Fibroblast of upper back skin (primary cell): ENCODE results near the gene CELSR2.

Experiments used
- DNase-seq: peaks from one replicate; pipeline ENCODE4 v3.0.0-alpha.2; 2013

CELSR2 gene

GRCh38 chr1:109266965-109267364 lies 17.6 kb downstream of the CELSR2 start:
- peak; percentile 73 for DNase-seq

DNA sequence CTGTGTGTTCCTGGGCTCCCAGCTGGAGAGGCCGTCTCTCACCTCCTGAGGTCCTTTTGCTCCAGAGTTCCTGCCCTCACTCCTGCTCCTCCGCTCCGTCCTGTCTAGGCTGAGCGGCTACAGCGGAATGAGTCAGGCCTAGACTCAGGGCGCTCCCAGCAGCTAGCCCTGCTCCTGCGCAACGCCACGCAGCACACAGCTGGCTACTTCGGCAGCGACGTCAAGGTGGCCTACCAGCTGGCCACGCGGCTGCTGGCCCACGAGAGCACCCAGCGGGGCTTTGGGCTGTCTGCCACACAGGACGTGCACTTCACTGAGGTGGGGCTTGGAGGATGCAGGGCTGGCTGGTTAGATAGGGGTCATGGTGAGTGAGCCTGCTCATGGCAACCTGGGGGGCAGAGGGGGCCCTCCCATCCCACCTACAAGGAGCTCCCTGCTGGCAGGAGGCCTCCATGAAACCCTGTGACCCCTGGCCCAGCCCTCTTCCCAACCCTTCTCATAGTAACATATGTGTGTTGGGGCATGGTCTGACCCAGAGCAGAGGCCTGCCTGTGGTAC lies 18.5 kb downstream of the CELSR2 start:
- DNase-seq, result no peak

- no peak for DNase-seq
Observed at GRCh38 chr1:109268431-109269211, 19.3 kb downstream of the CELSR2 start.

DNA sequence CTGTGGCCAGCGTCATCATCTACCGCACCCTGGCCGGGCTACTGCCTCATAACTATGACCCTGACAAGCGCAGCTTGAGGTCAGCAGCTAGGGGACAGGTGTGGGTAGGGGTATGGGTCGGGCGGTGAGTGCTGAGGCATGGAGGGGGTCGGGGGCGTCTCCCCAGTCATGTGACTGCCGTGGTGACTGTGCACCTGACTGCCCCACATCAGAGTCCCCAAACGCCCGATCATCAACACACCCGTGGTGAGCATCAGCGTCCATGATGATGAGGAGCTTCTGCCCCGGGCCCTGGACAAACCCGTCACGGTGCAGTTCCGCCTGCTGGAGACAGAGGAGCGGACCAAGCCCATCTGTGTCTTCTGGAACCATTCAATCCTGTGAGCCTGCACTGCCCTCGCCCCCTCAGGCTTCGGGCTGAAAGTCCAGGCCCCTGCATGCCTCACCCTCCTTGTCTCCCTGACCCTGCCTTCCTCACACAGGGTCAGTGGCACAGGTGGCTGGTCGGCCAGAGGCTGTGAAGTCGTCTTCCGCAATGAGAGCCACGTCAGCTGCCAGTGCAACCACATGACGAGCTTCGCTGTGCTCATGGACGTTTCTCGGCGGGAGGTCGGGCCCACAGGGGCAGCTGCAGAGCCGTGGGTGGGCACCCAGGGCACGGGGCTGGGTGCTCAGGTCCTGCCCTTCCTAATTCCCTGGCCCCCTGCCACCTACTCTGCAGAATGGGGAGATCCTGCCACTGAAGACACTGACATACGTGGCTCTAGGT lies 20.1 kb downstream of the CELSR2 start:
- no peak for DNase-seq

GRCh38 chr1:109269981-109270622 lies 20.8 kb downstream of the CELSR2 start:
- no peak for DNase-seq

DNA sequence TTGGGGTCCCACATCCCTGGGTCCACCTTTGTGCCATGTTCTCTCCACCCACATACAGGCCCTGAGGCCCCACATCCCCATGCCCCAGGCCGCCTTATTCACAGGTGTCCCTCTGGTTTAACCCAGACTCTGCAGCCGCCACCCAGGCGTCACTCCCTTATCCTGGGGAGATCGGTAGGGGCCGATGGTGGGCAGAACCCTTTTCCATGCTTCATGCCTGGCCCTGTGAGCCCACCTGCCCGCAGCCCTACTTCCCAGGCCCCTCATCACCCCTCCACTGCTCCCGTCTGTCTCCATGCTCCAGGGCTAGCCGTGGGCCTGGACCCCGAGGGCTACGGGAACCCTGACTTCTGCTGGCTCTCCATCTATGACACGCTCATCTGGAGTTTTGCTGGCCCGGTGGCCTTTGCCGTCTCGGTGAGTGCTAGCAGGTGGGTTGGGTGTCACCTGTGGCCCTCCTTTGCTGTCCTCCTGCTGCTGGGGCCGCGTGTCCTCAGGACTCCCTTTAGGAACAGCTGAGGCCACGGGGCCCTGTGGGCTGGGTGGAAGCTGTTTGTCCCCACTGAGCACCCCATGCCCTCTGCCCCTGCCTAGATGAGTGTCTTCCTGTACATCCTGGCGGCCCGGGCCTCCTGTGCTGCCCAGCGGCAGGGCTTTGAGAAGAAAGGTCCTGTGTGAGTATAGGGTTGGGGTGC lies 21.4 kb downstream of the CELSR2 start:
- DNase-seq, result no peak

- DNase-seq, result no peak
Observed at GRCh38 chr1:109271458-109271857, 22.1 kb downstream of the CELSR2 start.

GRCh38 chr1:109272021-109272799 lies 22.9 kb downstream of the CELSR2 start:
- DNase-seq, result no peak

DNA sequence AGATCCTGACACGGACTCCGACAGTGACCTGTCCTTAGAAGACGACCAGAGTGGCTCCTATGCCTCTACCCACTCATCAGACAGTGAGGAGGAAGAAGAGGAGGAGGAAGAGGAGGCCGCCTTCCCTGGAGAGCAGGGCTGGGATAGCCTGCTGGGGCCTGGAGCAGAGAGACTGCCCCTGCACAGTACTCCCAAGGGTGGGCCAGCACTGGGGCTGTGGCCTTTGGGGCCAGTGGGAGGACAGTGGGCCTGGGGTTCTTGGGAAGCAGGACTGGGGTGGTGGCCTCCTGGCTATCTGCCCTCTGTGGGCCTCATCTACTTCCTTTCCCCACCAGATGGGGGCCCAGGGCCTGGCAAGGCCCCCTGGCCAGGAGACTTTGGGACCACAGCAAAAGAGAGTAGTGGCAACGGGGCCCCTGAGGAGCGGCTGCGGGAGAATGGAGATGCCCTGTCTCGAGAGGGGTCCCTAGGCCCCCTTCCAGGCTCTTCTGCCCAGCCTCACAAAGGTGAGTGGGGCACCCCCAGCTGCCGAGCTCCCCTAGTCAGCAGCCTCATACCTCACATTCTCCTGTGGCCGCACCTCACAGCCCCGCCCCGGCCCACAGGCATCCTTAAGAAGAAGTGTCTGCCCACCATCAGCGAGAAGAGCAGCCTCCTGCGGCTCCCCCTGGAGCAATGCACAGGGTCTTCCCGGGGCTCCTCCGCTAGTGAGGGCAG lies 23.6 kb downstream of the CELSR2 start:
- no peak for DNase-seq

DNA sequence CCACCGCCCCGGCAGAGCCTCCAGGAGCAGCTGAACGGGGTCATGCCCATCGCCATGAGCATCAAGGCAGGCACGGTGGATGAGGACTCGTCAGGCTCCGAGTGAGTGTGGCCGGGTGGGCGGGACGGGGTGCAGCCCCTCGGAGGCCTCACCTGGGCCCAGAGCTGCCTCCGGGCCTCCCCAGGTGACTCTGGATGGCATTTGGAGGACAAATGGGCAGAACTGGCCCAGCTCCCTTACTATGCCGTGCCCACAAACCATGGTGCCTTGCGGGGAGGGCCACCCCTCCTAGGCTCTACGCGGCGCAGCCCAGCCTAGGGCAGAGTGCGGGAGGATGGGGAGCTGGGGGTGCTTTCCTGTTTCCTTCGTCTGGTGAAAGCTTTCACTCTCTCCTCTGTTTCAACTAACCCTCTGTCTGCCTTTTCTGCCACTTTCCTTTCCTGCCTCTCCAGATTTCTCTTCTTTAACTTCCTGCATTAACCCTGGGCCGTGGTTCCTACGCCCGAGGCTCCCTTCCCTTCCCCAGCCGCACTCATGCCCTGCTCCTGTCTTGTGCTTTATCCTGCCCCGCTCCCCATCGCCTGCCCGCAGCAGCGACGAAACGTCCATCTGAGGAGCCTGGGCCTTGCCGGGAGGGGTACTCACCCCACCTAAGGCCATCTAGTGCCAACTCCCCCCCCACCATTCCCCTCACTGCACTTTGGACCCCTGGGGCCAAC lies 24.4 kb downstream of the CELSR2 start:
- DNase-seq, result no peak

GRCh38 chr1:109274533-109275476 lies 25.5 kb downstream of the CELSR2 start:
- DNase-seq, result peak; percentile 67

DNA sequence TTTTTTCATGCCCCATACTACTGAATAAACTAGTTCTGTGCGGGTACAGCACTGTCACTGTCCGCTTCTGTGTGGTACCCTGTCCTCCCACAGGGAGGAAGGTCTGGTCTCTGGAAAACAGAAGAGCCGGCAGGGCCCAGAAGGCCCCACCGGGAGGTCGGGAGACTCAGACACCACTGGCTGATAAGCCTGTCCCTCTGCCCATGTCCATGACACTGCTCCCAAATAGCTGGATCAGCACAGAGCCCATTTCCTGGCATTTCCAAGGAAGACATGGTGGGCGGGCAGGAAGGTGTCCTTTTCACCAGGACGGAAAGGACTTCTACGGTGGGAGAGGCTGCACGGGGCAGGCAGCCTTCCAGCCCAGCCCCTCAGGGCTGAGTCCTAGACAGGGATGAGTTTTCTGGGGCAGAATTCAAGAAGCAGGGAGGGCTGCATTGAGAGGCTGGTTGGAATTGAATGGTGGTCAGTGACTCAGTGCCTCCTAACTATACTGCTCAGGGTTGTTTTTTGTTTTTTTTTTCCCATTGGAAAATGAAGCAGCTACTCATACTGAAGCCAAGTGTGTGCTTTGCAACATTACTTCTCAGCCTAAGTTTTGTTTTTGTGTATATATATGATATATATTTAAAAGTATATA lies 26.5 kb downstream of the CELSR2 start:
- peak; percentile 72 for DNase-seq

DNA sequence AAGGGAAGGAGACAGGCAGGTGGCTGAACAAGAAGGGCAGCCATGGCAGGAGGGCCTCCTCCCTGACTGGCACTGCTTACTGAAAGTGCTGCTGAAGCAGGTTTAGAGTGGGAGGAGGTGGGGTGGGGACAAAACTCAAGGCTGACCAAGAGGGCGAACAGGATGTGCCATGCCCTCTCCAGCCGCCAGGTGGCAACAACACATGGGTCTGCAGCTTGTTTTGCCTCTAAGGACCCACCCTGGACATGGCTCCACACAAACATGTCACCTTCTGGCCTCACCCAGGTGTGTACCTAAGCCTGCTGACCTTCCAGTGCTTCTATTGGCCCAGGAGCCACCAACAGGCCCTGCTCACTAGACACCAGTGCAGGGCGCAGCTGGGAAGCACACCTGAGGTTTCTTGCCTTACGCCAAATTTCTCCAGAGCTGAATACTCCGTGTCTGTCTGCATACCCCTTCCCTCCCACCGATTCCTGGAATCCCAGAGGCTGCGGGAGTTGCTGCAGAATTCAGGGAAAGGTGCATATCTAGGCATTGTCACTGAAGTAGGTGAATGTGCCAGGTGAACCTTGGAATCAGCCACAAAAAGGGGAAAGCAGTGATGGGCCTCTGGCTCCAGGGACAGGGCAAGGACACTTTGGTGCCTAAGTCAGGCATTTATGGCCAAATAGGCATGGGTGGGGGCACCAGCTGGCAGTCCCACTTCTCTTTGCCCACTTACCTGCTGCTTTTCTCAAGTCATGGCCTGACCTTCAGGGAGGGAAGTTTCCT lies 28.3 kb downstream of the CELSR2 start:
- peak; percentile 57 for DNase-seq

- DNase-seq, result no peak
Observed at GRCh38 chr1:109279615-109280278, 30.4 kb downstream of the CELSR2 start.

- DNase-seq, result no peak
Observed at GRCh38 chr1:109280862-109281261, 31.5 kb downstream of the CELSR2 start.

DNA sequence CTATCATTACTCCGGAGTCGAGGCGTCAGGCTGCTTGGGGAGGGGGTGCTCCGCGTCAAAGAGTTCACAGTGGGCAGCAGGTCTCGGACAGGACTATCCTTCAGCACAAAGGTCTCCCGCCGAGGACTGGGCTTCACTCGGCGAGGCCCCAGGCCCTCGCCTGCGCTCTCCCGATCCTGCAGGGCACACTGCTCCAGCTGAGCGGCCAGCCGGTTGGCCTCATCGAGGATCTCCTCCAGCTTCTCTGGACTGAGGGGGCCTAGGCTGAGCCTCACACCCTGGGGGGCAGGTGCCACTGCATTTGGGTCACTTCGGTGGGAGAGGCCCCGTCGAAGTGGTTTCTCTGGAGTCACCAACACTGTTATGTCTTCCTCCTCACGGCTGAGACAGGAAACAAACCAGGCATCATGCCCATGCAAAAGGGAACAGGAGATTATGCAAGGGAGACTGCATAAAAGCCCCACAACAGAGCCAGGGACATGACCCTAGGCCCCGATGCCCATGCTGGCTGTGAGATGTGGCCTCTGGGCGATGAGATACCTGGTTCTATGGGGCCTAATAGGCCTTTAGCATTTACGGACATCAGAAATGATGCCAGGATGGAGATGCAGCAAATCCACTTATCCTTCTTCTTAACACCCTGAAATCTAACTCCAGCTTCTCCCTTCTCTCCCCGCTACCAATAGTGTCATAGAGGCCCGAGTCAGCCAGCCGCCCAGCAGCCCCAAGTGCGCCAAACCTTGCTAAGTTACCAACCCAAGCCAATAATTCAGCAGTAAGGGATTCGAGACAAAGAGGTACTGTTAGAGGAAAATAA lies 32.5 kb downstream of the CELSR2 start:
- DNase-seq, result no peak
